Midbrain (tissue), 1 donor: Measurements from ENCODE around the gene RBMS1.
A peak's percentile ranks its signal among the peaks of the same experiment; 100 is the strongest.

Experiments
- DNase-seq: peaks from one replicate; lab custom pipeline; 2025; lab: John Stamatoyannopoulos, UW

Gene RBMS1

DNA sequence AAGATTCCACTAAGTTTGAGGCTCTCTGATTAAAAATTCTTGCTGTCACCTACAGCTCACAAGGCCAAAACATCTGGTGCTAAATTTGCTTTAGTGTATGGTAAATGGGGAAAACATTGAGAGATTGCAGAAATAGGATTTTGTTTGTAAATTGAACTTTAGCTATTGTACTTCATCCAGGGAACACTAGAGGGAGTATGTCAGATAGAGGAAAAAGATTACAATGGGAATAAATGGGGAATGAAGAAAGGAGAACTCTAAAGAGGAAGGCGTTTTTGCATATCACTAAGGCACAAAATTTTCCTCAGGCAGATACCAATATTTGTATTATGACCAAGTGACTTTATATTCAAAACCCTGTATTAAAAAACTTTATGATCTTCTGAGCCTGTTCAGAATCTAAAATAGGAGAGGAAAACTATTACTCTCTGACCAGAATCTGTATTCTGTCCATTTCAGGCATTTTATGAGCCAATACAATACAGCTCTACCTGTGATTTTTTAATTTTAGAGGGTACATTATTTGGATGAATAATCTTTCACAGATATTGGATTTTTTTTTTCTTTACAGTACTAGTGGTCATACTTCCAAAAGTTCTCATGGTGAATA, 241.2 kb downstream of the RBMS1 start:
- DNase-seq, result peak; percentile 41

DNA sequence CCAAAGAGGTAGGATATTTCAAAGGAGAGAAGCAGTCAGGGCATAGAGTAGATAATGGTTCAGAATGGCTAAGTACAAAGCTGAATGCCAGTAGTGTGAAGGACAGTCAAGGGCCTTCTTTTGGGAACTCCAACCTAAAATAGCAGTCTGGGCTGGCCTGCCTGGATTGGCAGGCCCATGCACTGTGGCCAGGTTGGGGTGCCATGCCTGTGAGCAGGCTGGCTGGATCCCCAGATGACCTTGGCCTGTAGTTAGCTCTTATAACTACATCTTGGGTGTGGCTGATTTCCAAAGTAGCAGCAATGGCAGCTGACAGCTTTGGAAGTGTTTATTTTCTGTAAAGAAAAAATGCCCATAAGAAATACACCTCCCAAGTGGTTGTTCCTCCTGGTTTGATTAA, 242.0 kb downstream of the RBMS1 start:
- DNase-seq, result no peak

DNA sequence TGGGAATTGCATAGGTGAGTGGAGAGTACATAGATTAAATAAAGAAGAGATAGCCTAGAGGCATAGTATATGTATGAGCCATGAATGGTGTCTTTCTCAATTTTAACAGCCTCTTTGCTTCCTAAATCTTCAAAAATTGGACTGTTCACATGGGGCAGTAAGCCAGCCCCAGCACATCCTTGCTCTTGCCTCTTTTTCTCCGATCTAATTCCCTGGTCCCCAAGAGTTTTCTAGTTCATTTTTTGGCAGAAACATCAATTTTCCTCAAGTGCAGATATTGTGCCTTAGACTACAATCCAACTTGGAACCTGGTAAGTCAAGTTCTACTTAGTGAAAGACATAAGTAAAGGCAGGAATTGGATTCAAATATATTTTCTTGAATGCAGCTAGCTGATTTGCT, 243.7 kb downstream of the RBMS1 start:
- no peak for DNase-seq

DNA sequence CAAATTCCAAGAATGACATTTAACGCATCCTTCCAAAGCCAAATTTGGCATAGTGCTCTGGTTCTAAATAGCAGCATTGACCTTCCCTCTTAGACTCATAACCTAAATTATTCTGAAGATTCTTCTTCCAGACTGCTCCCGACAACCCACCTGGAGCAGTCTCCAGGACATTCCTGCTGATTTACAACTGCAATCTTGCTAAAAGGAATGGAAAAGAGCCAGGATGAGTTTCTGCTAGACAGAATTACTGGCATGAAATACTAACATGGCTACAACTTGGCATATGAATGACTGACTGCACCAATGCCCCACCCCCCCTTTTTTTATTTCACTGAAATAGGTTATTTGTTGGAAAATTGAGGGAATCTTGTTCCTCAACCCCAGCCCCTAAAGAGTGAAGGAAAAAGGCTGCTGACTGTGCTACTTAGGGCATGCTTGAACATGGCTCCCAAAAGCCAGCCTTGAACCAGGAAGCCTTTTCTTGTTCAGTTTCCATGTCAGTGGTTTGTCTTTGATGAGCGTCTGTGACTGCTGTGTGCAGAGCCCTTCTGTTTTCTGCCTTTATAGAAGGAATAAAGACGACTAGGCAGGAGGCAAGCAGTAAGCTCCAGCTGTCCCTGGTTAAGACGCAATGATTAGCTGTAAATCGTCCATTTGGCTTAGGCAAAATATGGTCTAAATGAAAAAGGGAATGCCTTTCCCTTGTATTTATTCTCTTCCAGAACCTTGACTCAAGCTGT, 246.1 kb downstream of the RBMS1 start:
- no peak for DNase-seq

DNA sequence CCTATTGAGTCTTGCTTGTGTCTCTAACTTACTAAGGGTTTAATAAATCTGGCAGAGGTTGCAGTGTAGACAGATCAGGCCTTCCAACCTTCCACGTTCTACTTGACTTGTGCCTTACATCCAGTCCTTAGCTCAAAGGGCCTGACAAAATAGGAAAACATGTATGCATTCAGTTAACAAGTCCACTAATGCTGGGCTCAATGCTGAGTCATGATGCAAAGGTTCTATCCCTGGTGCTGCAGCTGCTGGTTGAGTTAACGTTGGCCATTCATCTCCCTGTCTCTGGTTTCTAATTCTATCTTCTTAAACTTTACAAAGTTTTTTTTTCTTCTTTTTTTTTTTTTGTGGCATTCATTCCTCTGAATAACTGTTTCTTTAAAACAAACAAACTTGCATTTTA, 247.3 kb downstream of the RBMS1 start:
- DNase-seq, result no peak

DNA sequence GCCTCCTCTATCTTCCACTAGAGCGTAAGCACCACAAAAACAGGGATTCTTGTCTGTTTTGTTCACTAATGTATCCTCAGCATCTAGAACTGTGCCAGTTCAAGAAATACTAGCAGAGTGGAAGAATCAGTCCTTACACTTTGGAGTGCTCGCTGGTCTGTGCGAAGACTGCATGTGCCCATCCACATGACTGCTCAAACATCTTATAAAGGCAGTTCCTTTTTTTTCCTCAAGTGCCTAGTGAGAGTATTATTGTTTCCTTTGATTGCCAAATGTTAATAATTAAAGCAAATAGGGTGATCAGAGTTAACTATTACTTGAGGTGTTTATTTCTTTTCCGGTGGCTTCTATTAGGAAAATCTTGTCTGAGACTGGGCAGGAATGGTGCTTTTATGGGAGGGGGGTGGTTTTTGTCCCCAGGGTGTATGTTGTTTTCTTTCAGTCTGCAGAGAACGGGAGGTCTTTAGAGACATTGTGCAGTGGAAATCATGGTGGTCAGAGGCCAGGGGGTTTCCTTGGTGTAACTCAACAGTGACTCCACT, 247.9 kb downstream of the RBMS1 start:
- no peak for DNase-seq

DNA sequence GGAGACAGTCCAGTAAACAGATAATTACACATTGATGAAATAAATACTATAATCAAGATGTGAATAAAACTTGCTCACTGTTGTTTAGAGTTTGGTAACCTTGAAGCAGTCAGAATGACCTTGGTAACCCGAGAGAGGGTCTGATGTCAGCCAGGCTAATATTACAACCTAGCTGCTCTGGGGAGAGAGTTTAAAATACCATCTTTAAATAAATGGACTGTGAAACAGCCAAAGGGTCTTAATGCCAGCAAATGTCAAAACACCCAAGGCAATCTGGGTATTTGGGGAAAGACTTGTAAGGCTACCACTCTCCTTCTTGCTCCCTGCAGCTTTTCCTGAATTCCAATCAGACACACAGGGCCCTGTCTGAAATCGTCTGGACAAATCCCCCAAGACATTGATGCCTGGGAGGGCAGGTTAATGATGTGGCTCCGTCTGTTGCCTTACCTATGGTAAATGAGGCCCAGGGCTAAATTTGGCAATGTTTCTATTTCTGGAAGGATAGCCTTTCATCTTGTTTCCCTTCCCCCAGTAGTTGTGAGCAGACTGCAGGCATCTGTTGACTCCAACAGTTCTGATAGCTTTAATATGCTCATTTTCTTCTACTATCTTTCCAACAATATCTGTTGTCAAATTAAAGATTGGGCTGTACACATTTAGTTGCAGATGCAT, 250.6 kb downstream of the RBMS1 start:
- no peak for DNase-seq

DNA sequence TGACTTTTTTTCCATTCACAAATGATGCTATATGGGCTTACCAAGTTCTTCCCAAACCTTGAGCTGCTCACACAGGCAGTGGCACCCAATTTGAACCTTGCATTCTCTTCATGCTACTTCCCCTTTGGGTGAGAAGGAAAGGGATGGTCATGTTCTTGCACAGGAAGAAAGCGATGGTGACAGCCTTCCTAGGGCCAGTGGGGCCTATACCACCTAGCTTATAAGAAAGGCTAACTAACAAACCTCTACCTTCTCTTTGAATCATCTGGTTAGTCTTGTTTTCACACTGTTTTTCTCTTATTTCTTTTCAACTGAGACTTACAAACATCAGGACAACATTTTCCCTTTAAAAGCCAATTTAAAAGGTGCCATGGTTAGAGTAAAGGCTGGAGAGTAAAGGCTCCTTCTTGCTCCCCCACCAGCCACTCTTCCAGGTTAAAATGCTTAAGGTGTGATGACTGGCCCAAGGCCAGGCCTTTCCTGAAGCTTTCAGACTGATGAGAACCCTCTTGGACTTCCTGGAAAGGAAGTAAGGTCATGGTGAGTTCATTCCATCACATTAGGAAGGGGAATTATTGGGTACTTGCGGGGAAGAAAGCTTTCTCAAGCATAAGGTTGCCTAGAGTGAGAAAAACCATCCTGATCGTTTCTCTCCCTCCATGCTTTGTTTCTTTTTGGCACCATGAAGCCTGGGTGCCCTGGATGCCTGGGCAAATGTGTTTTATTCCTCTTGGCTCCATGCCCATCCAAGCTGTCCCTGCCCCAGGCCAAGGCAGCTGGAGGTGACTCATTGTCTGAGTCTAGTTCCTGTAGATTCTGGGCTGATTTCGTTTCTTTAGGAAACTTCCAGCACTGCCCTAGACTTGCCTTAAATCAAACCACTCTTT, 252.1 kb downstream of the RBMS1 start:
- no peak for DNase-seq

DNA sequence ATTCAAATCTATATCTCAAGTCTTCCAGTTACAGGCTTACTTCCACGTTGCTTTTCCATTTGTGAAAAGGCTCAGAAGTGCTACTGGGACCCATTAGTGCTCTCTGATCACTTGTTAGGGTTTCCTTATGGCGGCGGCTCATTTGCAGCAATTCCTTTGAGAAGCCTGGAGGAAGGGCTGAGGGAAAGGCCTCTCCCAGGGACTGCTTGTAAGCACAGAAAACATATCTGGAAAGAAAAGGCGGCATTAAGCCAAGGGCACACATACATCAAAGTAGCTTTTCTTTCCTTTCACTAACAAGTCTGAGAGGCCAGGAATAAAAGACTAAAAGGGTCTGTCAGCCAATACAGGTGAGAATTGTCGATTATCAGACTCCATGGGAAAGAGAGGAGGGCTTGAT, 254.2 kb downstream of the RBMS1 start:
- DNase-seq, result no peak

DNA sequence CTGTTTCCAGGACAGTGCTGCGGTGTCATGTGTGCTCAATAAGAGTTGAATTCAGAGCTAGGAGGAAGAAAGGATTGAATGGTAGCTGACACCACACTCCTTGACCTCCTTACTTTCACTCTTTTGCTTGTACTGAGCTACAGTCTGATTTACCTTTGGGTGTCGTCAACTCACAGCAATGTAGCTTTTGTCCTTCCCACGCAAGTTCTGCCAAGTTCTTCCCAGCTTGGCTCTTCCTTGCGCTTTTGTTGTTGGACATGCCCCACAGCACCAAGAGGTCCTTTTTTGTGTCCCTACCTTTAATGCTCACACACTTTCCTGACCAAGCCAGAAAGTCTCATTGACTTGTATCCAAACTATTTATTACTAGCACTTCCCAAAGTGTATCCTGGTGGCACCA, 255.2 kb downstream of the RBMS1 start:
- DNase-seq, result no peak

DNA sequence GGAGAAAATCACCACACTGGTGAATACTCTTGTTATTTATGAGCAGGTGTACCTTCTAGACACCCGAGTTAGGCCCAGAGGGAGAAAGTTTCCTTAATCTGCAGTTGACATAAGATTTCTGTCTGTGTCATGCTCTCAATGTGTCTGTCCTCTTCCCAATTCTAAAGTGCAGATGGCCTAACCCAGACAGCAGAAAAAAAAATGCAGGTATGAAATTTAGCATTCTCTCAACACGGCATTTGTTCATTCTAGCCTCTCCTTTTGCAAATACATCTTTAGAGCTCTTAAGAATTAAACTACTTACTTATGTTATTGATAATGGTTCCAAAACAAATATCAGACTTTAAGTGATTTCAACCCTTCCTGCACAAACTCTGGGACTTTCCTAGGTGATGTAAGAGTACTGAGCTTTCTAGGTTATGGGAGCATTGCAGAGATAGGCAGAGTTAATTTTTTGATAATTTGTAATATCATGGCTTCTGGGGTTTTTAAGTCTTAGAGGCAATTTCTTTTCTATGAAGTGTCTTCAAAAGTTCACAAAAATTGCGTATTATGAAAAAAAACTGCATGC, 260.6 kb downstream of the RBMS1 start:
- DNase-seq, result no peak

DNA sequence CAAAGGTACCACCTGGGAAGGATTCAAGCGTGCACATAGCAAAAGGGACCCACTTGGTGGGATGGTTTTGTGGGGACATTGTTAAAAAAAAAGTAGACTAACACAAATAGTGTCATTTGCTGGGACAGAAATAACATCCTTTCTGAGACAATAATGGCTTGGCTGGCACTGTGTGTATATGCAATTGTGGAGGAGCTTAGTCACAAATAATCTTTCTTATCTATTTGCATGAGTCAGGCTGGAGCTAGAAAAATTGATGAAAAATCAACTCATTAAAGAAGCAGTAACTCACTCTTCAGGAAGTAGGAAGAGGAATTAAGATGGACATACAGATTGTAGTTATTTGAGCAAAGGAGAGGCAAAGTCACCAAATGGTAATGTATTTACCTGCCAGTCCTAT, 264.0 kb downstream of the RBMS1 start:
- DNase-seq, result no peak

DNA sequence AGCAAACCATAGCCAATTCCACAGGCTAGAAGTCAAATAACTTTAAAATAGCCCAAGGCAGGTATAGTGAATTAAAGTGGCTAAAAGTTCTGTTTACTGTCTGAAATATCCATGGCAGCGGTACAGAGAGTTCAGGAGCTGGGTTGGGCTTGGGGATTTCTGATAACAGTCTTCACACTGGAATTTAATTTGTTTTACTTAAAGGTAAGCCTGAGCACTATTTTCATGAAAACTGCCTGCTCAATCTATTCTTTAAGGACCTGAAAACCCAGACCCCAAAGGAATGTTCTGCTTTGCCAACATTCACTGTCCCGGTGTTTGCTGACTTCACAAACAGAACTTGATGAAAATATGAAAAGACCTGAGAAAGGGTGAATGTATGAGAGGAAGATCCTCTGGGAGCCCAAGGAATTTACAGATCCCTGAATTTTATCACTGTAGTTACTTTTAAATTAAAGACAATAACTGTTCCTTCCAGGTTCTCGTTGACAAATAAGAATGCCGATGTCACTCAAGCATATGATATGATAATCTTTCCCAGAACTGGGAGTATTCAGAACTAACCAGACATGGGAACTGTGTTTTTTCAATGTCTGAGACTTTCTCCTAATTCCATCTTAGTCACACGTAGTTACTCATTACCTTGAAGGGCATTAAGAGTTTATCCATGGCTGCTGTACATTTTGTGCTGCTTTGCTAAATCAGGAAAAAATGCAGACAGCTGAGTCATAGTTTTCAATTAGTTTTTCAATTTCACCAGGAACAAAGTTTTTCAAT, 265.3 kb downstream of the RBMS1 start:
- no peak for DNase-seq

DNA sequence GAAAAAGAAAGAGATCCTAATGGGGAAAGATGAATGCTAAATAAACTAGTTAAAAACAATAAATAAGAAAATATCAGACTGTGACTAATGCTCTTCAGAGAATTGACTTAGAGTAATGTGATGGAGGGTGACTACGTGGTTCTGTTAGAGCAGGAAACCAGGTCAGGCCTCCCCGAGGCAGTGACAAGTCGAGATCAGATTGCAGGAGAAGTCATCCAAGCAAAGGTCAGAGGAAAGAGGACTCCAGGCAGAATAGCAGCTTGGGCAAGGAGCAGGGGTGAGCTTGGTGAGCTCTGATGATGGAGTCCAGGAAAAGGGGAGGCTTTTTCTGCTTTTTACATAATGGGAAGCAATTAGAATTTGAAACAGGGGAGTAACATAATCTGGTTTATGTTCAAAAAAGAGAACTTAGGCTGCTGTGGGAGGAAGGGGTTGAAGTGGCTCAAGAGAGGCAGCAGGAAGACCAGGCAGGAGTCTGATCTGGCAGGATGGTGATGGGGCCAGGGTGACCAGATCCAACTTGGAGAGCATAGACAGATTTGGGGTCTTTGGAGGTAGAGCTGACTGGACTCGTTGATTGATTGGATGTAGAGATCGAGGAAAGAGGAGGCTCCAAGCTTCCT, 266.2 kb downstream of the RBMS1 start:
- DNase-seq, result no peak

DNA sequence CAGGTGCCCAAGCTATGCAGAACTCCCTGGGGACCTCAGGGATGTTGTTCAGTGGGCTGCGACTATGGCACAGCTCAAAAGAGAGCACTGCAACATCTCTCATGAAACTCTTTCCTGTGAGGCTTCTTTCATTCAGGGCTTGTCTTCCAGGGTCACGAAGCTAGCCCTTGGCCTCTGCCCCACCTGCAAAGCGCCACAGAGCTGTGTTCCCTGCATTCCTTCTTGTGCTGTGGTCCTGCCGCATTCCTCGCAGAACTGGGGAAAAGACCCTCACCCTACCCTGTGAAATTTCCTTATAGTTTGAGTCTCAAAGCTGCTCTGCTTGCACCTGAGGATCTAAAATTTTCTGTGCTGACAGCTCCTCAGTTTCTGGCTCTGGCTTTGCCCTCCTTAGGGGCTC, 267.2 kb downstream of the RBMS1 start:
- no peak for DNase-seq

DNA sequence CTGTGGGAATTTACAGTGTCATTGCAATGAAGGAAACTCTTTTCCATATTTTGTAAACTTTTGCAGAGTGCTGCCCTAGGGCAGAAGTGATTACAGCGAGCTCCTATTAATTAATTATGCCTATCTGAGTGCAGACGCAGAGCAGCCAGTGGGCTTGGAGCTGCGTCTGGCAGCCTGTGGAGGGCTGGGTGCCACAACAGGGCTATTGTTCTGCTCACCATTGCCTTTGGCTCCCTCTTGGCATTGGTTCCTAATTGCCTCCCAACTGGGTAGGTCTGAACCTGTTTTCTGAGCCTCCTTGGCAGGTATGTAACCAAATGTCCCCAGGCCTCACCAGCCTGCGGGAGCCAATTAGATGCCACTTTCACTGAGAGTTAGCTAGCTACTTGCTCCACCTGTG, 267.9 kb downstream of the RBMS1 start:
- DNase-seq, result no peak

DNA sequence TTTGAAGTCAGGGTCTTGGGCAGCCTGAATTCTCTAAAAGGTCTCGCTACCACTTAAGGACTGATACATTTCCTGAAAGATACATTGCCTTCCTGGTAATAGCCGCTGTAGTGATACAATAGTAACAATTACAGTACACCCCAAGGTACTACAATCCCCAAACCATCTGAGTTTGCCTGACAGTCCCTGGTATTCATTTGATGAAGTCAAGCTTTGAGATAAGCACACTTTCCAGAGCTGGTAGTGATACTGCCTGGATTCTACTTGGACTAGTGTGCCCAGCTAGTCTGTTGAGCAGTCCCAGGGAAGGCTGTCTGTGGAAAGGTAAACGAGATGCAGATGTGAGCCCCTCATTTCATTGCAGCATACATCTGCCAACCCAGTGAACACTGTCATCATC, 269.1 kb downstream of the RBMS1 start:
- no peak for DNase-seq

DNA sequence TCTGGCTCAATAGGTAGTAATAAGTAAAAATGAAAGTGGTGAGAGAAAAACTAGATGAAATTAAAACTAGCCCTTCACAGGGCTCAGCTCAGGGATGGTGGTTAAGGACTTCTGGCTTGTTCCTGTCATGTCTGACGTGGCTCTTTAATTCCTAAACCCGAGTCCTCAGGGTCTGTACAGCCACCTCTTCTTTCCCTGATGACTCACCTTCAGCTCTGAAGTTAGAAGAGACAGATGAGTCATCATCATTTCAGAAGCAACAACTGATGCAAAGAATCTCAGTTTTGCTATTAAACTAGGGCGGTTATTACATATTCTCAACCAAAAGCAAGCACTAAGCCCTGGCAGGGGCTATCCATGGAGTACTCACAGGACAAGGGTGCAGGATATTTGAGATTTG, 269.5 kb downstream of the RBMS1 start:
- DNase-seq, result no peak

DNA sequence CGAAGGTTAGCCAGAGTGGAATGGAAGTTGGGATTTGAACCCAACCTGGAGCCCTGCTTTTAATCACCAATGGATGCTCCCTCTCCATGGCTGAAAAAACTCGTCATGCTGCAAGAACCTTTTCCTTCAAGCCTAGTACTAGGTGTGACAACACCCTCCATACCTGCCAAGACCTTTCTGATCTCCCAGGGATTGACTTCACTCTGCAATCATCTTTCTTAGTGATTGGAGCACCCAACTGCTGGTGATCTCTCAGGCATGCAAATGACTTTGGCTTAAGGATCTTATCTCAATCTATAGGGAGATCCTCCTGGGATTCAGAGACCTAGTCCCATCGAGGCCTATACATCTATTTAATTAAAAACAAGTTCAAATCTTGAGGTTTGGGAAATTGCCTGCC, 270.0 kb downstream of the RBMS1 start:
- no peak for DNase-seq

DNA sequence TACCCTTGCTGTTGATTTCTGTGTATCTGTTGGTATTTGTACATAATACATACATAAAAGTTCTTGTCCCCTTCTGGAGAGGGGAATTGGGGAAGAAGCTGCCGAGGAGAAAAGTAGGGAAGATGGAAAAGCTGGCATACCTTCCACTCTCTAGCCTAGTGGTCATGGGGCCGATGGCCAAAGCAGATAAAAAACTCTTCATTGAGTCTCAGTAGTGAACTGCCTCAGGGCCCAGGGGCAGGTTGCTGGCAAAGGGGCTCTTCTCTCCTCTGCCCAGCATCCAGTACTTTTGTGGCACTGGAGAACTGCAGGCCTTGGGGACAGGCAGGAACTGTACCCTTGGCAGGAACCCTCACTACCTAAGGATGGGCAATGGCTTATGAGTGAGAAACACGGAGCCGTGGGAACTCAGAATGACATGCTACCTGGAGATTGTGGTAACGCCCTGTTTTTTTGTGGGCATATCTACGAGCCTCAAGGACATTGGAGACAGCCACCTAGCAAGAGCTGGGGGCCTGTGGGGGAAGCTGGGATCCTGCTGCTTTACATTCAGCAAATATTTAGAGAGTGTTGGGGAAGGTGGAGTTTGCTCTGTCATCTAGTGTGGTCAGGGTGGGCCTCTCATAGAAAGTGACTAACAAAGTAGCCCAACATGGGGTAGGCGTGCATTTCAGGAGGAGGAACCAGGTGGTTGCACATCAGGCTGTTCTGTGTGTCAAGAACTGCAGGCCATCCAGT, 270.9 kb downstream of the RBMS1 start:
- no peak for DNase-seq
